Esophagus muscularis mucosa (tissue), 4 donors: ENCODE measurements around the gene PTPRE. TPM values are rescaled to one million over a fixed set of nuclear protein-coding genes. Genes with fewer than 3 reads are reported as not detected.

Source experiments
- DNase-seq: peaks from one replicate; pipeline ENCODE4 v3.0.0-alpha.2; 2017; ENCODE audit errors: extremely low spot score
- H3K27ac ChIP-seq, 4 donors: fragments of 200-600 bp; sonication (generic); replicated peaks in 1 of 4; 1 replicate in 3 of 4; 2 replicates in 1 of 4; pipeline ENCODE4 v1.5.1; 2016 to 2019; ENCODE audit warnings: mild to moderate bottlenecking in 1 of 4
- H3K27me3 ChIP-seq, 4 donors: fragments of 200-600 bp; sonication (generic); one replicate each; pipeline versions ENCODE4 v1.5.1 to v1.6.0; 2016 to 2019
- H3K36me3 ChIP-seq, 4 donors: fragments of 200-600 bp; sonication (generic); one replicate each; pipeline ENCODE4 v1.5.1; 2016 to 2019
- H3K4me1 ChIP-seq, 4 donors: fragments of 200-600 bp; sonication (generic); one replicate each; pipeline ENCODE4 v1.5.1; 2016 to 2019
- H3K4me3 ChIP-seq, 4 donors: fragments of 200-600 bp; sonication (generic); 1 replicate in 2 of 4; 2 replicates in 2 of 4; pipeline ENCODE4 v1.5.1; 2016 to 2019; ENCODE audit warnings: mild to moderate bottlenecking in 4 of 4, moderate library complexity in 1 of 4
- H3K9me3 ChIP-seq, 4 donors: fragments of 200-600 bp; sonication (generic); 1 replicate in 3 of 4; 2 replicates in 1 of 4; pipeline ENCODE4 v1.5.1; 2016 to 2019
- EP300 ChIP-seq: sonication (generic); formaldehyde crosslinking; IDR thresholded peaks from one replicate; pipeline ENCODE4 v1.6.1; 2017; ENCODE audit warnings: antibody characterized with exemption
- POLR2A ChIP-seq: fragments of 450-650 bp; IDR thresholded peaks from one replicate; pipeline ENCODE4 v1.6.1; 2017; ENCODE audit warnings: antibody characterized with exemption, moderate library complexity, mild to moderate bottlenecking, low read depth
- POLR2AphosphoS5 ChIP-seq, 2 donors: sonication (generic); formaldehyde crosslinking; IDR thresholded peaks; one replicate each; pipeline ENCODE4 v1.6.1; 2017; ENCODE audit warnings: antibody characterized with exemption in 2 of 2
- WGBS: methylation state at CpG from one replicate; pipeline ENCODE4 v1.1.5; 2018; 5-methylcytosine and 5-hydroxymethylcytosine counted together
- intact Hi-C: fragments of 100-400 bp; cut with DNase I; formaldehyde crosslinking; loops from one replicate; pipeline ENCODE4 v1.15.1; 2023
- total RNA-seq, 4 donors: library from RNA; depleted of rRNA; stranded (reverse); fragments of >200 nt; gene quantifications; one replicate each; pipeline versions ENCODE4 v1.1.0 to v1.2.1, GENCODE V29; 2016
- TF ChIP-seq, protein P1 (sequence below), 3 experiments: fragments of 200-600 bp in 2 of 3; fragments of 450-650 bp in 1 of 3; sonication (generic) in 2 of 3; IDR thresholded peaks; one replicate each; pipeline ENCODE4 v1.5.1; 2017 to 2019; ENCODE audit warnings: antibody characterized with exemption in 3 of 3, mild to moderate bottlenecking in 2 of 3, moderate library complexity in 1 of 3

Gene PTPRE
- total RNA-seq, 4 donors from 2014 or later: 8.7 to 22.4 (median 13.3) TPM

DNA sequence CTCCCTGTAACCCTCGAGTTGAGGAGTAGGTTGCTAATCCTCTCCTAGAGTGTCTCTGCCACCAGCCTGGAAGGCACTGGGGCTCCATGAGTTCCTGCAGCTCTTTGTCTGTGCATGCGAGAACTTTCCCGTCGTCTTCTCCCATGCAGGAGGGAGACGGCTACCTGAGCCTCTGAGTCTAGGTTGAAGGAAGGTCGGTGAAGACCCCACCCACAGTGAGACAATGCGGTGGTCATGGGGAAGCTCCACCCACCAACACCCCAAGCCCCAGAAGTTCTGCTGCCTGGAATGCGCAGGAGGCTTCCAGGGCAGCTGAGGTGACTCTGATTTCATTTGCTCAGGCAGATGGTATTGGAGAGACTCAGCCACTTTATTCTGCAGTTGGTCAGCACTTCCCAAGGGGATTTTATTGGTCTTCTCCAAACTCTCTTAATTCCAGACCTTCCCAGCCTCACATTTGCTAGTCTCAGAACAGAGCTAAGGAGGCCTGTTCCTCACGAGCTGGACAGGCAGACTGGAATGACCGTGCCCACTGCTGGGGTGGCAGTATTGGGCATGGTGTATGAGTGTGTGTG, 36.5 kb downstream of the PTPRE start:
- no peak for DNase-seq
- WGBS: 80% methylated on average over 6 of the region's 10 CpGs
- Histone ChIP-seq H3K36me3 (no peaks in the 10 kb centered on the region), H3K27ac (no peak overlapping the region), H3K9me3 (no peaks in the 10 kb centered on the region), H3K4me1 (peaks cover 7 to 13% (median 11%) of the 10 kb centered on the region in 4 donors), H3K27me3 (peaks cover 0 to 10% (median 0%) of the 10 kb centered on the region in 4 donors), H3K4me3 (no peak overlapping the region)
- intact Hi-C loops: no loop called here
- TF ChIP-seq, protein P1, sequence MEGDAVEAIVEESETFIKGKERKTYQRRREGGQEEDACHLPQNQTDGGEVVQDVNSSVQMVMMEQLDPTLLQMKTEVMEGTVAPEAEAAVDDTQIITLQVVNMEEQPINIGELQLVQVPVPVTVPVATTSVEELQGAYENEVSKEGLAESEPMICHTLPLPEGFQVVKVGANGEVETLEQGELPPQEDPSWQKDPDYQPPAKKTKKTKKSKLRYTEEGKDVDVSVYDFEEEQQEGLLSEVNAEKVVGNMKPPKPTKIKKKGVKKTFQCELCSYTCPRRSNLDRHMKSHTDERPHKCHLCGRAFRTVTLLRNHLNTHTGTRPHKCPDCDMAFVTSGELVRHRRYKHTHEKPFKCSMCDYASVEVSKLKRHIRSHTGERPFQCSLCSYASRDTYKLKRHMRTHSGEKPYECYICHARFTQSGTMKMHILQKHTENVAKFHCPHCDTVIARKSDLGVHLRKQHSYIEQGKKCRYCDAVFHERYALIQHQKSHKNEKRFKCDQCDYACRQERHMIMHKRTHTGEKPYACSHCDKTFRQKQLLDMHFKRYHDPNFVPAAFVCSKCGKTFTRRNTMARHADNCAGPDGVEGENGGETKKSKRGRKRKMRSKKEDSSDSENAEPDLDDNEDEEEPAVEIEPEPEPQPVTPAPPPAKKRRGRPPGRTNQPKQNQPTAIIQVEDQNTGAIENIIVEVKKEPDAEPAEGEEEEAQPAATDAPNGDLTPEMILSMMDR (IDR thresholded peaks at IDR 0.05): no peak
- no peak for TF ChIP-seq POLR2A

DNA sequence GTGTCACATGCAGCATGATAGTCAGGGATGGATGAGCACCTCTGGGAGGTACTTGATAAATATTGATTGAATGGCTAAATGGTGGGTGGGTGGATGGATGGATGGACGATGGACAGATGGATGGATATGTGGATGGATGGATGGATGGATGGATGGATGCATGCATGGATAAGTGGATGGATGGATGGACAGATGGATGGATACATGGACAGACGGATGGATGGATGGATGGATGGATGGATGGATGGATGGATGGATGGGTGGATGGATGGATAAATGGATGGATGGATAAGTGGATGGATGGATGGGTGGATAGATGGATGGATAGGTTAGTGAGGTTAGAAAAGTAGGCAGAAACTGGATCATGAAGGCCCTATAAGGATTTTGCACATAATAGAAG, 37.4 kb downstream of the PTPRE start:
- no peak for TF ChIP-seq POLR2A
- TF ChIP-seq EP300: no peak
- TF ChIP-seq POLR2AphosphoS5 (IDR thresholded peaks at IDR 0.05): no peak
- TF ChIP-seq, protein P1 (IDR thresholded peaks at IDR 0.05): no peak
- Histone ChIP-seq H3K9me3 (no peaks in the 10 kb centered on the region), H3K4me3 (no peak overlapping the region), H3K4me1 (peaks cover 7 to 13% (median 11%) of the 10 kb centered on the region in 4 donors), H3K27ac (no peak overlapping the region), H3K27me3 (peaks cover 0 to 10% (median 0%) of the 10 kb centered on the region in 4 donors), H3K36me3 (no peaks in the 10 kb centered on the region)
- DNase-seq: no peak
- WGBS: 85% methylated on average over 2 of the region's 2 CpGs
- intact Hi-C loops: no loop called here

DNA sequence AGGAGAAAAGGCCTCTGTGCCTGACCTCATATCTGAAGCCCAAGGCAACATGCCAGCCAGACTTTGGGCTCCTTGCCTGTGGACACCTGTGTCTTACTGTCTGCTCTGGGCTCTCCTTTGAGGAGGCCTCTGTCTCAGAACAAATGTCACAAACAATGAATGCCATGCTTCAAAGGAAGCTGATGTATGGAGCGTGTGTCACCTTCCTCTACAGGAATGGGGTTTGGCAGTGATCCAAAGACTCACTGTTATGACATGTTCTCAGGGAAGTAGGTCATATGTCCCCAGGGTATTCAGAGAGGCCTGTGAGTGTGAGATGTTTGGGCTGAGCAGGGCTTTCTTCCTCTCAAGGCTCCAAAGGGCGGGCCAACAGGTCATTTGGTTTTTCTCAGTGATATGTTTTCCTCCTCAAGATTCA, 38.4 kb downstream of the PTPRE start:
- H3K4me1 ChIP-seq: peaks cover 7 to 13% (median 11%) of the 10 kb centered on the region in 4 donors
- peaks cover 0 to 4% (median 0%) of the 10 kb centered on the region in 4 donors for H3K27me3 ChIP-seq
- intact Hi-C loops: no loop called here
- H3K27ac ChIP-seq: no peak overlapping the region
- WGBS: 85% methylated on average over 2 of the region's 2 CpGs
- H3K4me3 ChIP-seq: no peak overlapping the region
- no peaks in the 10 kb centered on the region for H3K36me3 ChIP-seq
- no peak for TF ChIP-seq EP300
- peak in 1 of 2 donors; percentile 13 for TF ChIP-seq POLR2AphosphoS5 (IDR thresholded peaks at IDR 0.05)
- no peaks in the 10 kb centered on the region for H3K9me3 ChIP-seq
- no peak for DNase-seq

DNA sequence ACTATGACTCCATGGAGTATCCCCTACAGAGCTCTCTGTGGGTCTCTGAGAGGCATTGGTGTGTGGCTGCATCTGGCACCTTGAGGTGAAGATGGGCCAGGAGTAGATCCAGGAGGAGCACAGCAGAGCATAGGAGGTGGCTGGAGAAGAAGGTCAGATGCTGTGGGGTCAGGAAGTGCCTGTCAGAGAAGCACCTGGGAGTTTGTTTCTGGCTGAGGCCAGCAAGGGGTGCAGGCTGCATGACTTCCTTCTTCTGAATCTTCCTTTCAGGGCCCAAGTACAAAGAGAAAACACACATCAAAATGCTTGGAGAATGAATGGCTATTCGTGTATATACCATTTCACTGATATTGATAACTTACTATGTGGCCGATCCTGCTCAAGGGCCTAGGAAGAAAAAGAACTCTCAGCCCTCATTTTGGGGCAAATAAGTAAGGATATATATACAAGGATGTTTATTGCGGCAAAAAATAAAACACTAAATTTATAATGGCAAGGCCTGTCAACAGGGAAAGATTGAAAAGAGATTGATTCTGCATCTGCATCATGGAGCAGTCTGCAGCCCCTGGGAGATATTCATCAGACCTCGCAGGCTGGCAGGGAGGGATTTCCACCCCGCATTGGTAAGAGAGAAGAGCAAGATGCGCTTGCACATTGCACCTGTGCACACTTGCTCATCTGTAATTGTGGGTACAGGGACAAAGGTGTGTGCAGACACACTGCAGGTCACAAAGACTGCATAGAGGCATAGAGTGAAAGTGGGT, 39.2 kb downstream of the PTPRE start:
- intact Hi-C loops: no loop called here
- H3K4me1 ChIP-seq: peaks cover 7 to 13% (median 11%) of the 10 kb centered on the region in 4 donors
- H3K4me3 ChIP-seq: no peak overlapping the region
- 79% methylated on average over 5 of the region's 6 CpGs for WGBS
- no peaks in the 10 kb centered on the region for H3K27me3 ChIP-seq
- H3K36me3 ChIP-seq: no peaks in the 10 kb centered on the region
- H3K27ac ChIP-seq: no peak overlapping the region
- no peaks in the 10 kb centered on the region for H3K9me3 ChIP-seq
- TF ChIP-seq POLR2A: no peak
- TF ChIP-seq, protein P1 (IDR thresholded peaks at IDR 0.05): no peak
- TF ChIP-seq POLR2AphosphoS5 (IDR thresholded peaks at IDR 0.05): no peak
- no peak for TF ChIP-seq EP300
- no peak for DNase-seq

DNA sequence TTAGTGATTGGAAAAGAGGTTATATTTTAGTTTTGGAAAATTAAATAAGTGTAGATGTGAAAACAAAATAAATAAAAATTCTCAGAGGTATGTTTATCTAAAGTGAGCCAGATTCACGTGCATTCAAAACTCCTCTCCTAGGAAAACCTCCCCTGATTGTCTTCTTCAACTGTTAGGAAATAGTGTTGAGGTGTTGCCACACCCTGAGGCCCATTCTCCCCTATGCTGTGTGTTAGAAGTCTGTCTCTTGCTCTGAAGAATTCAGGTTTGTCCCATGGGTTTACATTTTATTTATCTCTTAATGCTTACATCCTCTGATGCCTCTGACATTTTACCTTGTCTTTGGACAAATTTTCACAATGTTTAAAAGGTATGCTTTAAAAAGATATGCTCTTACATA, 40.3 kb downstream of the PTPRE start:
- no peaks in the 10 kb centered on the region for H3K36me3 ChIP-seq
- intact Hi-C loops: no loop called here
- no peak for TF ChIP-seq POLR2A
- TF ChIP-seq, protein P1 (IDR thresholded peaks at IDR 0.05): no peak
- TF ChIP-seq EP300: no peak
- no peak for TF ChIP-seq POLR2AphosphoS5 (IDR thresholded peaks at IDR 0.05)

More for the DNA sequence above, 40.3 kb downstream of the PTPRE start:
- Histone ChIP-seq H3K27ac (no peak overlapping the region), H3K4me3 (no peak overlapping the region), H3K4me1 (peaks cover 7 to 13% (median 11%) of the 10 kb centered on the region in 4 donors), H3K9me3 (no peaks in the 10 kb centered on the region), H3K27me3 (no peaks in the 10 kb centered on the region)
- no peak for DNase-seq
- 61% methylated on average over 1 of the region's 1 CpG for WGBS
